Upper lobe of right lung (tissue), 1 donor: ENCODE measurements around the gene ALG6. TPM values are rescaled to one million over a fixed set of nuclear protein-coding genes. Genes with fewer than 3 reads are reported as not detected.
"Not testable (repeated sequence)": the region's sequence is repeated elsewhere in the genome, so short reads cannot be mapped to it uniquely, and the experiment has no call there.

Source experiments
- ATAC-seq: fragments of 200-7000 bp; cut with Tn5 transposase; one replicate; pipeline ENCODE4 v1.9.1; 2020; ENCODE audit warnings: mild to moderate bottlenecking, moderate library complexity
- DNase-seq: peaks from one replicate; pipeline ENCODE4 v3.0.0-alpha.2; 2020
- H3K27ac ChIP-seq: fragments of 200-600 bp; one replicate; pipeline ENCODE4 v1.8.0; 2022
- H3K27me3 ChIP-seq: fragments of 200-600 bp; one replicate; pipeline ENCODE4 v1.8.0; 2022; ENCODE audit warnings: mild to moderate bottlenecking
- H3K36me3 ChIP-seq: fragments of 200-600 bp; one replicate; pipeline ENCODE4 v1.8.0; 2022
- H3K4me1 ChIP-seq: fragments of 200-600 bp; one replicate; pipeline ENCODE4 v1.8.0; 2022
- H3K4me3 ChIP-seq: fragments of 200-600 bp; one replicate; pipeline ENCODE4 v1.8.0; 2022; ENCODE audit warnings: mild to moderate bottlenecking
- H3K9me3 ChIP-seq: fragments of 200-600 bp; one replicate; pipeline ENCODE4 v1.8.0; 2022
- CTCF ChIP-seq: fragments of 200-600 bp; IDR thresholded peaks from one replicate; pipeline ENCODE4 v1.8.0; 2022; ENCODE audit warnings: antibody characterized with exemption
- intact Hi-C: fragments of 100-400 bp; cut with DNase I; formaldehyde crosslinking; loops from one replicate; pipeline ENCODE4 v1.11.0; 2022
- total RNA-seq: library from RNA; stranded (reverse); fragmentation: NEBNext Ultra II Directional; extraction: Animal tissue kit (Norgen Biotek cat#: 25700); gene quantifications from one replicate; pipeline ENCODE4 v1.2.1, GENCODE V29; 2021
- donor health status: DM: no; HTN: yes; CAD: no; lungs with severe emphysema.

The ALG6 gene
- total RNA-seq, 1 donor from 2014 or later: 9.1 TPM

- no peak for TF ChIP-seq CTCF
- intact Hi-C loops: no loop called here
- no peaks in the 10 kb centered on the region for H3K27me3 ChIP-seq
- no peaks in the 10 kb centered on the region for H3K4me1 ChIP-seq
- peaks cover 2% of the 10 kb centered on the region for H3K36me3 ChIP-seq
- ATAC-seq (no peak), DNase-seq (no peak)
- H3K9me3 ChIP-seq: no peaks in the 10 kb centered on the region
- no peak overlapping the region for H3K4me3 ChIP-seq
- H3K27ac ChIP-seq: no peak overlapping the region
Measured at GRCh38 chr1:63408331-63408730, 40.9 kb downstream of the ALG6 start.

DNA sequence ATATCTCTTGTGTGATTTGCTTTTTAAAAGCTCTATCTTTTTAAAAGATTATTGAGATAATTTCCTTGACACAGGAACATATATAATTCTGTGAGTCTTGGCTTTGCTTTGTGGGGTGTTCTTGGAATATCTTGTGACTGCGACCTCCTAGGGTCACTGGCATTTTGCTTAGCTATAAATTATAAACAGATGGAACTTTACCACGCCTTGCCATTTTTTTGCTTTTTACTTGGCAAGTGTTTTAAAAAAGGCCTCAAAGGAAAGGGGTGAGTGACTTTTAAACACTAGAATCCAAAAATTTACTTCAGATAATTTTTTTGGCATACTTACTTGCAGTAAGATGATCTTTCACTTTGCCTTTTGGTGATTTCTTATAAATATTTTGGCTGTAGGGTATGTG is 43.6 kb downstream of the ALG6 start:
- intact Hi-C loops: no loop called here
- ATAC-seq: no peak
- H3K36me3 ChIP-seq: peaks cover 5% of the 10 kb centered on the region

DNA sequence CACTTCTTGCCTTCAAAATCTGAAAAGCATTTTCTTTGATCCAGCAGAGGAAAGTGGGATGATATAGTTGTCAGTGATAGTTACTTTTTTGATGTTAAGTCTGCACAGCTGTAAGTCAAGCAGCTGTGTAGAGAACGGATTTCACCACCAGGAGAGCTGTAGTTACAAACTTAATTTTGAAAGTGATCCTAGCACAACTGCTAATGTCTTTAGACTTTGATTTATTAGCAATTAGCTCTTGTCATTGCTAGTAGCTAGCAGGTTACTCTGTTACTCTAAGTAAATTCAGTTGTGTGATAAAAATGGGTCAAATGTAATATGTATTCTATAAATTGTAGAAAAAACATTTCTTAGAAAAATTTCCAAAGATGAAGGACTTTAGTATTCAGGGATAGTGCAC is 46.0 kb downstream of the ALG6 start:
- DNase-seq: no peak
- no peak for ATAC-seq
- peaks cover 5% of the 10 kb centered on the region for H3K36me3 ChIP-seq
- no peaks in the 10 kb centered on the region for H3K9me3 ChIP-seq
- TF ChIP-seq CTCF: no peak
- no peak overlapping the region for H3K27ac ChIP-seq
- H3K27me3 ChIP-seq: no peaks in the 10 kb centered on the region
- intact Hi-C loops: no loop called here
- H3K4me1 ChIP-seq: no peaks in the 10 kb centered on the region
- no peak overlapping the region for H3K4me3 ChIP-seq

More for the DNA sequence above, 43.6 kb downstream of the ALG6 start:
- DNase-seq: no peak
- Histone ChIP-seq H3K27me3 (no peaks in the 10 kb centered on the region), H3K4me3 (no peak overlapping the region), H3K4me1 (no peaks in the 10 kb centered on the region), H3K27ac (no peak overlapping the region), H3K9me3 (no peaks in the 10 kb centered on the region)
- TF ChIP-seq CTCF: no peak

GRCh38 chr1:63414691-63415365 is 47.4 kb downstream of the ALG6 start:
- no peak overlapping the region for H3K27ac ChIP-seq
- no peaks in the 10 kb centered on the region for H3K4me1 ChIP-seq
- intact Hi-C loops: no loop called here
- no peaks in the 10 kb centered on the region for H3K27me3 ChIP-seq
- H3K4me3 ChIP-seq: no peak overlapping the region
- DNase-seq (no peak), ATAC-seq (no peak)
- H3K36me3 ChIP-seq: peaks cover 9% of the 10 kb centered on the region
- TF ChIP-seq CTCF: no peak
- H3K9me3 ChIP-seq: no peaks in the 10 kb centered on the region

GRCh38 chr1:63418101-63418500 is 50.7 kb downstream of the ALG6 start:
- Histone ChIP-seq H3K27me3 (no peaks in the 10 kb centered on the region), H3K4me1 (no peaks in the 10 kb centered on the region), H3K4me3 (no peak overlapping the region), H3K27ac (no peak overlapping the region), H3K9me3 (no peaks in the 10 kb centered on the region), H3K36me3 (peaks cover 14% of the 10 kb centered on the region)
- DNase-seq: no peak
- intact Hi-C loops: no loop called here
- no peak for ATAC-seq
- no peak for TF ChIP-seq CTCF

DNA sequence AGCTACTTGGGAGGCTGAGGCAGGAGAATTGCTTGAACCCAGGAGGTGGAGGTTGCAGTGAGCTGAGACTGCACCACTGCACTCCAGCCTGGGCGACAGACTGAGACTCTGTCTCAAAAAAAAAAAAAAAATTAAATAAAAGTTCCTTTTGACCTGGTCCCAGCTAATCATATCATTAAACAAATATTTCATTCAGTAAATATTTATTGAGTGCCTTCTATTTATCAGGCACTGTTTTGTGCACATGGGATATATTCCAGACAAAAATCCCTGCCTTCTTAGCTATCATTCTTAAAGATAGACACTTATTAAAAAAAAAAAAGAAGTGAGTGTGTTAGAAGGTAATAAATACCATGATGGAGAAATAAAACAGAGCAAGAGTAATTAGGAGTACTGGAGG is 53.3 kb downstream of the ALG6 start:
- H3K27me3 ChIP-seq, H3K4me1 ChIP-seq, ATAC-seq, intact Hi-C loops, H3K27ac ChIP-seq, H3K9me3 ChIP-seq, DNase-seq, H3K4me3 ChIP-seq, H3K36me3 ChIP-seq: not testable (repeated sequence)
